ENCODE data around the gene ACSF3. TPM values are rescaled to one million over a fixed set of nuclear protein-coding genes. Genes with fewer than 3 reads are reported as not detected.
A peak's percentile ranks its signal among the peaks of the same experiment; 100 is the strongest.

ACSF3 gene
- total and polyA plus RNA-seq, 7 donors: 13.4 to 26.5 (median 16.2) TPM

DNA sequence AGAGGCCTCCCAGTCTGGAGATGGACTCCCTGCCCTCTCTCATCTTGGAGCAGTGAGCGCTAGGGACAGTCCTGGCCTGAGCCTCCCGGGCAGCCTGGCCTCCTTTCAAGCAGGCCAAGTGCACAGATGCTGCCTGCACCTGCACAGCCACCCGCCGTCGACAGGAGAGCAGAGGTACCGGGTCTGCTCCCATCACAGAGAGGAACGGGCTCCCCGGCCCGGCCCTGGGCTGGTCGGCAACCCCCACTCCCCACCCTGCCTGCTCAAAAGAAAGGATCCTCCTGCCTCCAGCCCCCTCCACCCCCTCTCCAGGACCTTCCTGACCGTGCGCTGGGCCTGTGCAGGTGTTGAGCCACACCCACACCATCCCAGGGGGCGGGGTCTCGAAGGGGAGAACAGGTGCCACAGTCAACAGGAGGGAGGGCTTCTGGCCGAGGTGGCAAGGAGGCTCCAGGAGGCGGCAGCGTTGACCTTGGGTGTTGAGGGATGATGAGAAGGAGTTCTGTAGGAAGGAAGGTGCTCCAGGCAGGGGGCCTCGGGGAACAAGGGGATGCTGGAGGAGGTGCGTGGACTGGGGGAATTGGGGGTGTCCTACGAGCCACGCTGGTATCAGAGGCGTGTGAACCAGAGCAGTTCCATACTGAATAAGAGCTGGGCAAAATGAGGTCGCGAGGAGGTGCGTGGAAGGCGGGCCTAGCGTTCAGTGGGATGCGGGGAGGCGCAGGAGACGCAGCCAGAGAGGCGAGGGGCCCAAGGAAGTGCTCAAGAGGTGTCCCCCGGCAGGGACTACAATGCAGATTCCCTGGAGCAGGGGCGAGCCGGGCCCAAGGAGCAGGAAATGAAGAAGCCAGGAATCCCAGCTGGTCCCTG, 76.9 kb downstream of the ACSF3 start:
- no peaks in the 10 kb centered on the region for H3K9me3 ChIP-seq
- ATAC-seq (no peak), DNase-seq (peak in 1 of 2 donors; percentile 63)
- peaks cover 0 to 17% (median 0%) of the 10 kb centered on the region in 3 donors for H3K27me3 ChIP-seq (ENCODE audit: insufficient read depth in 3 of 3, low read length in 2 of 3)
- peak overlapping the region; percentile 43 for H3K4me3 ChIP-seq
- H3K4me1 ChIP-seq: peaks cover 34% of the 10 kb centered on the region
- no peaks in the 10 kb centered on the region for H3K36me3 ChIP-seq (ENCODE audit: insufficient read depth in 1 of 2, low read depth in 1 of 2)
- 36 to 43% (median 41%) methylated on average over 32 to 34 of the region's 34 CpGs for WGBS, 3 donors
- no peak overlapping the region for H3K27ac ChIP-seq
- intact Hi-C loops (cut with DNase I): loop anchor here in 1 of 2 donors (5.0 kb wide), 1 partner anchor 47 kb away; the partner anchor contains the start of gene ZNF778
- TF ChIP-seq CTCF (IDR thresholded peaks at IDR 0.05): no peak

GRCh38 chr16:89171216-89172170, 77.8 kb downstream of the ACSF3 start, which contains the start of gene CDH15:
TSS of gene CDH15 (plus strand) at chr16:89171748. CDS start at chr16:89171832, 84 bp downstream.
- DNase-seq (peak; percentile 94 to 99), ATAC-seq (peak; percentile 86 to 91 (median 88))
- WGBS, 3 donors: 2 to 6% (median 3%) methylated on average over 48 to 74 of the region's 74 CpGs
- H3K4me1 ChIP-seq: peaks cover 43% of the 10 kb centered on the region
- peak within 1 kb of the TSS; percentile 87 for H3K4me3 ChIP-seq
- H3K36me3 ChIP-seq (ENCODE audit: insufficient read depth in 1 of 2, low read depth in 1 of 2): no peaks in the 10 kb centered on the region
- peaks cover 0 to 17% (median 0%) of the 10 kb centered on the region in 3 donors for H3K27me3 ChIP-seq (ENCODE audit: insufficient read depth in 3 of 3, low read length in 2 of 3)
- TF ChIP-seq CTCF (IDR thresholded peaks at IDR 0.05): no peak
- intact Hi-C loops (cut with DNase I): loop anchor here in 1 of 2 donors (5.0 kb wide), 1 partner anchor 46 kb away; the partner anchor contains the start of gene ZNF778
- H3K27ac ChIP-seq: peak within 1 kb of the TSS; percentile 95
- no peaks in the 10 kb centered on the region for H3K9me3 ChIP-seq

DNA sequence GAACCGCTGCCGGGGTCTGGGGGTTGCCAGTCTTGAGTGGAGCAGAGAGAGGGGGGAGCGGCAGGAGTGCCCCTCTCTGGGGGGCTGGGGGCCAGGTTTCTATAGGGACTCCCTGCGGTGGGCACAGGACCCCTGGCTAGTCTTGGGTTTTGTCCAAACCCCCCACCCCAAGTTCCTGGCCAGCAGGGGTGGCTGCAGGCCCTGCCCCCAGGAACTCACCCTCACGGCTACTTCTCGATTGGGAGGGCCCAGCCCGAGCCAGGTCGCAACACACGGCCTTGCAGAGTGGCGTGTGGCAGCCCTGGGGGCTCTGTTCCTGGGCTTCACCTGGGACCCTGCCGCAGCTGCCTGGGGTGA, 78.5 kb downstream of the ACSF3 start:
- Histone ChIP-seq H3K27ac (peak overlapping the region; percentile 95), H3K27me3 (ENCODE audit: insufficient read depth in 3 of 3, low read length in 2 of 3) (peaks cover 0 to 10% (median 0%) of the 10 kb centered on the region in 3 donors), H3K9me3 (no peaks in the 10 kb centered on the region), H3K4me1 (peaks cover 43% of the 10 kb centered on the region), H3K36me3 (ENCODE audit: insufficient read depth in 1 of 2, low read depth in 1 of 2) (no peaks in the 10 kb centered on the region), H3K4me3 (peak overlapping the region; percentile 87)
- DNase-seq: no peak
- intact Hi-C loops (cut with DNase I): loop anchor here in 1 of 2 donors (5.0 kb wide), 1 partner anchor 45 kb away; the partner anchor contains the start of gene ZNF778
- no peak for TF ChIP-seq CTCF (IDR thresholded peaks at IDR 0.05)
- ATAC-seq: peak in 1 of 4 donors; percentile 17
- 24 to 36% (median 35%) methylated on average over 9 to 11 of the region's 11 CpGs for WGBS, 3 donors

DNA sequence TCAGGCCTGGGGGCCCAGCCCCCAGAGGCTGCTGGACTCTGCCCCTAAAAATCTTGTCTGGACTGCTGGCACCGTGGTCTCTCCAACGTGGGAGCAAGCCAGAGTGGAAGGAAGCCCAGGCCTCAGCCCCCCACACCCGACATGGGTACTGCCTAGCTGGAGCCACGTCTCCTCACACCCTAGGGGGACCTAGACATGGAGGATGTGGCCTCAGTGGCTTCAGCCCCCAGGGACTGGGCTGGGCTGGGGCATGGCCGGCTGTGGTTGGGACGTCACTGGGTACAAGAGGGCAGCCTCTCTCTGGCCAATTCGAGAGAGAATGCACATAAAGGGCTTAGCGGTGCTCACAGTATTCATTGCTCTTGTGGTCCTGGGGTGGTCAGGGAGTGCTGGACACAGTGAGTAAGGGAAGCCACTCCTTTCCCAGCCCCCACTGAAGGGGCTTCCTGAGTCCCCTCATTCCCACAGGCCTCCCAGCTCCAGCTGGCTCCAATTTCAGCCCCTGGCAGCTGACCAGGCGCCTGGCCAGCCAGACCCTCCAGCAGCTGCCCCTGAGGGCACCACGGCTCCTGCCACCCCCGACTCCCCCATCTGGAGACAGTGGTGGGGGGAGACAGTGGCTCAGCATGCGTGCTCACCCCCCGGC, 79.0 kb downstream of the ACSF3 start:
- H3K4me3 ChIP-seq: peak overlapping the region; percentile 87
- H3K4me1 ChIP-seq: peaks cover 43% of the 10 kb centered on the region
- peaks cover 0 to 9% (median 0%) of the 10 kb centered on the region in 3 donors for H3K27me3 ChIP-seq (ENCODE audit: insufficient read depth in 3 of 3, low read length in 2 of 3)
- H3K36me3 ChIP-seq (ENCODE audit: insufficient read depth in 1 of 2, low read depth in 1 of 2): no peaks in the 10 kb centered on the region
- ATAC-seq (peak in 2 of 4 donors; percentile 8 to 11), DNase-seq (peak in 1 of 2 donors; percentile 57)
- intact Hi-C loops (cut with DNase I): loop anchor here in 1 of 2 donors (5.0 kb wide), 1 partner anchor 45 kb away; the partner anchor contains the start of gene ZNF778
- peak overlapping the region; percentile 95 for H3K27ac ChIP-seq
- no peak for TF ChIP-seq CTCF (IDR thresholded peaks at IDR 0.05)
- H3K9me3 ChIP-seq: no peaks in the 10 kb centered on the region
- WGBS, 3 donors: 18 to 28% (median 23%) methylated on average over 13 of the region's 13 CpGs
